GM21381 (cell line): Measurements from ENCODE around the gene MEX3A.
"Not testable (repeated sequence)": the region's sequence is repeated elsewhere in the genome, so short reads cannot be mapped to it uniquely, and the experiment has no call there.

Source experiments
- ATAC-seq: cut with Tn5 transposase; IDR thresholded peaks from one replicate; pipeline ENCODE4 v1.9.1; 2021; ENCODE audit warnings: mild to moderate bottlenecking, moderate library complexity; ENCODE audit not compliant: unreplicated experiment

MEX3A gene

GRCh38 chr1:156062189-156062588, 20.1 kb downstream of the MEX3A start:
- ATAC-seq: no peak

GRCh38 chr1:156060937-156061636, 21.2 kb downstream of the MEX3A start, which contains the start of gene RAB25:
Gene RAB25 (plus strand): TSS chr1:156061160. CDS start chr1:156061401, 241 bp downstream.
- no peak for ATAC-seq

DNA sequence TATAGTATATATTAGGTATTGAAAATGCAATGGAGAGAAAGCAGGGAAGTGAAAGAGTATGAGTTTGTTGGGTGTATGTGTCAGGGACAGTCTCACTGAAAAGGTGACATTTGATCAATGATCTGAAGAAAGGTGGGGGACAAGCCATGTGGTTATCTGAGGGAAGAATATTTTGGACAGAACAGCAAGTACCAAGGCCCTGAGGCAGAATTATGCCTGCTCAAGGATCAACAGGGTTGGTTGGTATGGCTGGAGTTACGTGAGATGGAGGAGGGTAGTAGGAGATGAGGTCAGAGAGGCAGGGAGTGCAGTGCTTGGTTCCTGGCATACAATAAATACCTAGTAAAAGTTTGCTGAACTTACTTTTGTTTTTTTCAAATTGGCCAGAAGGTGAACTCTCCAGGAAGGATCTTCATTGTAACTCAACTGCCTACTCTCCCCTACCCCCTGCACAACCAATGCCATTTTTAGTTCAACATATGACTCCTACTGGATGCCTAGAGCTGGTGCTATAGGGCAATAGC, 25.9 kb downstream of the MEX3A start:
- no peak for ATAC-seq

DNA sequence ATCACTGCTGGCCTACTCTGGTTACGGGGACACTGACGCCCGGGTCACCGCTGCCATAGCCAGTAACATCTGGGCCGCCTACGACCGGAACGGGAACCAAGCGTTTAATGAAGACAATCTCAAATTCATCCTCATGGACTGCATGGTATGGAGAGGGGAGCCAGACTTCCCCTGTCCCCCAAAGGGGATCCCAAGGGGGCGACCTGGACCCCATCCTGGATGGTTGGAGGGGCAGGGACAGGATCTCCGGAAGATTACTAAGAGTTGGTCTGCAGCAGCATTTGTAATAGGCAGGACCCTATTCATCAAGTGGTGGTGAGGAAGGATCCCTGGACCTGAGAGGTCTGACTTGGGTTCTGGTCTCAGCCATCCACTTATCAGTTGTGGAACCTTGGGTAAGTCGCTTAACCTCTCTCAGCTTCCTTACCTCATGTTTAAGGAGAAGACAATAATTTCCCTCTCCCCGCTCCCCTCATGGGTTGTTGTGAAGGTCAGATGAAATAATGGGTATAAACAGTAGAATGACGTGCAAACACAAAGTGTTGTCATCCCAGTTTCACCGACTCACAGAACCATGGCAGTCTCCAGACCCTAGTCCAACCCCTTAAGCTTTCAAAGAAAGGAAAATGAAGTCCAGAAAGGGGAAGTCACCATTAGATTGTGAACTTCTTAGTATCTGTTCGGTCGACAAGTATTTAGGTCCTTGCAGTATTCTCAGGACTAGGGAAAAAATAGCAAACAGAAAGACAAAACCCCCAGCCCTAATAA, 26.8 kb downstream of the MEX3A start:
- ATAC-seq: peak; percentile 1

DNA sequence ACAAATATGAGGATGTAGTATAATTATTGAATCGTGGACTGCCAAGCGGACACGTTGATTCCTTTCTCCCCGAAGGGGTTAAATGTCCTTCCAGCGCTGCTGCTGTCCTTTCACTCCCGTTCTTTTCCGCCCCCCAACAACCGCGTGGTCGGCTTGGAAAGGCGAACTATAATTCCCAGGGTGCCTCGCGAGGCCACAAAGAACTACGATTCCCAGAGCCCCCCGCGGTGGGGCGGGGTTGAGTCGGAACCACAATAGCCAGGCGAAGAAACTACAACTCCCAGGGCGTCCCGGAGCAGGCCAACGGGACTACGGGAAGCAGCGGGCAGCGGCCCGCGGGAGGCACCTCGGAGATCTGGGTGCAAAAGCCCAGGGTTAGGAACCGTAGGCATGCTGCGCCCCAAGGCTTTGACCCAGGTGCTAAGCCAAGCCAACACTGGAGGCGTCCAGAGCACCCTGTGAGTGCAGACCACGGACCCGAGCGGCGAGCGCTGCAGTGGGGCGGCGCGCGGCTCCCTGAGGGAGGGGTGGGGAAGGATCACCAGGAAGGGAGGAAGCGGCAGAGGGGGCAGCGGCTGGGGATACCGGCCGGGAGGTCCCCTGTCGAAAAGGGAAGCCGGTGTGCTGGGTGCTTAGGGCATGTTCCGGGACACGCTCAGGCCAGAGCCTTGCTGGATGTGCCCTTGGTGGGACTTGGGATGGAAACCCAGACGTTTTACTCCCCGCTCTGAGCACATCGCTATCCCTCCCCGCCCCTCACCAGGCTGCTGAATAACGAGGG, 27.6 kb downstream of the MEX3A start, which contains the start of gene LAMTOR2:
TSS of gene LAMTOR2 (plus strand) at position 283 of the 781 bp plus-strand sequence. CDS start at position 391, 108 bp downstream.
- peak; percentile 64 for ATAC-seq

DNA sequence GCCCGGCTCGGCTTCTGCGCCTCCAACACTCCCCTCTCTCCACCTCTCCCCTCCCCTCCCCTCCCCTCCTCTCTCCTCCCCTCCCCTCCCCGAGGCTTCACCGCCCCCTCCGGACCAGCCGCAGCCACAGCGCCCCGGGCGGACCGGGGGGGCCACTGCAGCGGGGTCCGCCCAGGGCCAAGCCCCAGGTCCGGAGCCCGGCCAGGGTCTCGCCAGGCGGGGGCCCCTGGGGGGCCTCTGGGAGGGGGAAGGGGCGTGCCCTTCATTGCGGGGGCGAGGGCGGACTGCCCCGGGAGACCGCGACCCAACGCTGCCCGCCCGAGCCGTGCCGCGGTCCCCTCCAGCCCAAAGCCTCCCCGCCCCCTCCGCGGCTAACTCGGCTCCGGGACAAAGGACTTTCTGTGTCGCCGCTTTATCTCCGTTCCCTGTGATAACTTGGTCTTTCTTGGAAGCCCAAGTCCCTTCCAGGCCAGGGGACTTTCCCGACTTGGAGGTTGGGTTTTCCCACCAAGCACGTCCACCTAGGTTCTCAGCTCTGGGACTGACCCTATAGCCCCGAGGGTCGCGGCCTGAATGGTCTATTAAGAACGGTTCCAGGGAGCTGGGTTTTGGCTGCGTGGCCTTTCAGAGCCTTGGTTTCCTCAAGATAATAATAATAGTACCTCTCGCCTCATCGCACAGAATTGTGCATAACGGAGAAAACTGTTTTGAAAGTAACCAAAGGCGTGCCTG, 28.3 kb downstream of the MEX3A start, which contains the start of gene UBQLN4:
TSS of gene UBQLN4 (minus strand) at position 31 of the 732 bp plus-strand sequence. CDS start 97 bp downstream, outside the sequence.
- ATAC-seq: peak; percentile 61

GRCh38 chr1:156052862-156053767, 29.1 kb downstream of the MEX3A start:
- ATAC-seq: no peak

GRCh38 chr1:156051011-156051725, 31.1 kb downstream of the MEX3A start:
- no peak for ATAC-seq

DNA sequence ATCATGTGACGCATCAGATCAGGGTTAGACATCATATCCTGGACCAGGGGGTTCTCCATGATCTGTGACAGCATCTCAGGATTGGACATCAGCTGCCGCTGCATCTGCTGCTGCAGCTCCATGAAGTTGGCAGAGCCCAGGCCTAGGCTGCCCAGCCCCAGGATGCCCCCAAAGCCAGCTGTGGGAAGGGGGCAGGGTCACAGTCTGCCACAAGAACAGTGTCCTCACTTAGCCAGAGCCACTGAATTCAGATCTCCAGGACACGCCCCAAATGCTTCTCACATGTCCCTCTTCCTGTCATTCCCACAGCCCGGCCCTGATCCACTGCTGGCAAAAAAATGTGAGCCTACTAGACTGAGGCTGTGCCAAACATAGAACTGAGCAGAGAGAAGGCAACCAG, 31.9 kb downstream of the MEX3A start:
- no peak for ATAC-seq

DNA sequence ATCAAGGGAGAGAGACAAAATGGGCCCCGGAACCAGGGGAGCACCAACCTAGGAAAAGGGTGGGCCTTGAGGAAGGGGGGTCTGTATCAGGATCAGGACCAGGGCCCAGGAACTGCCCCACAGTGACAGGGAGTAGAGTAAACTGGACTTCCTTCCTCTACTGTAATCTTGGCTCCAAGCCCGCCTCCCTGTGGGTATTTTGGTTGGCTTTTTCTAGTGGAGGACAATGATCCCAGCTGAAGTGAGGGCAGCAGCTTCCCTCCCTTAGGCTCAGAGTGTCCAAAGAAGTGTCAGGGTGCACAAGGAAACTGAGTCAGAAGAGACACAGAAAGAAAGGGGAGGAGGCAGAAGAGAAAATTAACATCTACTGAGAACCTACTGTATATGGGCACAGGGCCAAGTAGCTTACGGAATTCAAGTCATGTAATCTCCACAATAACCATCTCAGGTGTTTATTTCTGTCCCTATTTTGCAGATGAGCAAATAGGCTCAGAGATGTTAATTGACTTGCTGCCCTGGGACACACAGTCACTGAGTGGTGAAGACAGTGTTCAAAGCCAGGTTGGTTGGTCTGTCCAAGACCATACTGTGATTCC, 33.5 kb downstream of the MEX3A start:
- no peak for ATAC-seq

GRCh38 chr1:156045076-156045475, 37.2 kb downstream of the MEX3A start:
- ATAC-seq: no peak

GRCh38 chr1:156042828-156043227, 39.4 kb downstream of the MEX3A start:
- no peak for ATAC-seq

DNA sequence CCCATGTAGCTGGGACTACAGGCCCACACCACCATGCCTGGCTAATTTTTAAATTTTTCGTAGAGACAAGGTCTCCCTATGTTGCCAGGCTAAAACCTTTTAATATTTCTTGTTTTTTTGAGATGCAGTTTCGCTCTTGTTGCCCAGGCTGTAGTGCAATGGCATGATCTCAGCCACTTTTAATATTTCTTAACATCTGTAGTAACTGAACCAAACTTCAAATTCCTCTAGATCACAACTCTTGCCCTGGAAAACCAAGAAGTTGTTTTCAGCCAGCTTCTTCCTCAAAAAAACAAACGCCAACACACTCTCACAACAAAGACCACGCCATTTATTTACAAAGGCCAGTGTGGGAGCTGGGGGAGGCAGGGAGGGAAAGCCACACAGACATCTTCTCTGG, 47.3 kb downstream of the MEX3A start:
- ATAC-seq: not testable (repeated sequence)

DNA sequence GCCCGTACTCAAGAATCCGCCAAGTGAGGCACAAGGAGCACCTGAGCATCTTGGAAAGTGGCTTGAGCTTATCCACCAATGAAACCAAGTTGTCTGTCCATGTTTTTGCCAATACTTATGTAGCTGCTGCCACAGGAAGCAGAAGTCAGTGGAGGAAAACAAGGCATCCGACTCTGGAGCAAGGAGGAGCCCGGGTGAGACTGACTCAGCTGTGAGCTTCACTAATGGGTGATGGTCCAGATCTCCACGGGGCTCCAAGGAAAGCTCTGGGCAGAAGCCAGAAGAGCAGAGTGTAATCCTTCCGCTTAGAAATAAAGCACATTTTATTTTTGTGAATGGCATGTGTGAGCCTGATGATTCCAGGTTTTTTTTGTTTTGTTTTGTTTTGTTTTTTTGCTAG, 49.3 kb downstream of the MEX3A start:
- no peak for ATAC-seq

DNA sequence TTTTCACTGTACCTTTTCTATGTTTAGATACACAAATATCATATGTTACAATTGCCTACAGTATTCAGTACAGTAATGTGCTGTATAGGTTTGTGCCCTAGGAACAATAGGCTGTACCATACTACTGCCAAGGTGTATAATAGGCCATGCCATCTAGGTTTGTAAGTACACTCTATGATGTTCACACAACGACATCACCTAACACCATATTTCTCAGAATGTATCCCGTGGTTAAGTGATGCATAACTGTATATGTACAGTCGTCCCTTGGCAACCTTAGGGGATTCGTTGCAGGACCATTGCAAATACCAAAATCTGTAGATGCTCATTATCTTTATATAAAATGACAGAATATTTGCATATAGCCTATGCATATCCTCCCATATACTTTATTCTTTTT, 55.7 kb downstream of the MEX3A start:
- no peak for ATAC-seq

DNA sequence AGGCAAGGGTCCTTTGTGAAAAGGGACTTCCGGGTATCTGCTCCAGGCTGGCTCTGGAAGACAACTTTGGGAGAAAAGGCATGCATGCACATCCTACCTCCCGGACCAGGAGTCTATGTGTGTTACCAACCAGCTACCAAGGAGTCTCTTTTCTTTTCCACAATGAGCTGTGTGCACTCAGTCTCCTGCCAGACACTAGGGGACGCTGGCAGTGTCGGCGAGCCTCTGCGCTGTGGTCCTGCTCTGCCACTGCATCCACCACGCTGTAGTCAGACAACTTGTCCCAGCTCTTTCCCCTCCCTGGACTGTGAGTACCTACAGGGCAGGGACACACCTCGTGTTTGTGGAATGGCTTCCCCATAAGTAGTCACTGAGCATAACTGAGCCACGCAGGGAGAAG, 56.4 kb downstream of the MEX3A start:
- ATAC-seq: no peak

DNA sequence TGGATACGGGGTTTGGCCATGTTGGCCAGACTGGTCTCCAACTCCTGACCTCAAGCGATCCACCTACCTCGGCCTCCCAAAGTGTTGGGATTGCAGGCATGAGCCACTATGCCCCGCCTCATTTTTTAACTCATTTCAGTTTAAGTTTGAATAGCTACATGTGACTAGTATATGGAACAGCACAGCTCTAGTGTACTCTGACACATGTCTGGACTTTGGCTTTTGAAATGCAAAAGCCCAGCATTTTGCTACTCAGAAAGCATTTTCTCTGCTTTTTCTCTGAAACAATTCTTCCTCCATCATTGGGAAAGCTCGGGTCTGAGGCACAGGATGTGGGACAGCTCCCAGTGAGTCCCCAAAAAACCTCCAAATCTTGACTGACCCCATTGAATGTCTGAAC, 57.5 kb downstream of the MEX3A start:
- ATAC-seq: no peak
